Activated T-cell treated with anti-CD3 and anti-CD28 coated beads, Interleukin-2, amount 50 U/mL, for 4 hours (primary cell): ENCODE data around the gene TEKT1. TPM values are rescaled to one million over a fixed set of nuclear protein-coding genes. Genes with fewer than 3 reads are reported as not detected.
"Not testable (repeated sequence)": the region's sequence is repeated elsewhere in the genome, so short reads cannot be mapped to it uniquely, and the experiment has no call there.

Experiments used
- ATAC-seq, 2 donors: fragments of 200-7000 bp; cut with Tn5 transposase; one replicate each; pipeline ENCODE4 v1.10.0; 2021
- DNase-seq: peaks from one replicate; pipeline ENCODE4 v3.0.0-alpha.2; 2020
- H3K27me3 Mint-ChIP-seq: one replicate; pipeline ENCODE4 v1.8.0; 2021; ENCODE audit warnings: low read depth, mixed read lengths
- H3K36me3 Mint-ChIP-seq: one replicate; pipeline ENCODE4 v1.8.0; 2022; ENCODE audit warnings: mixed read lengths; ENCODE audit not compliant: insufficient read depth
- H3K4me1 Mint-ChIP-seq: one replicate; pipeline ENCODE4 v1.8.0; 2021; ENCODE audit warnings: low read depth, mixed read lengths
- H3K4me3 Mint-ChIP-seq: one replicate; pipeline ENCODE4 v1.8.0; 2021; ENCODE audit warnings: mild to moderate bottlenecking, moderate library complexity, mixed read lengths
- H3K9me3 Mint-ChIP-seq: one replicate; pipeline ENCODE4 v1.8.0; 2021; ENCODE audit warnings: mixed read lengths
- total RNA-seq, 3 donors: library from RNA; stranded (reverse); gene quantifications; one replicate each; pipeline ENCODE4 v1.2.1, GENCODE V29; 2021

Gene TEKT1
- total RNA-seq, 3 donors from 2014 or later, result not detected

DNA sequence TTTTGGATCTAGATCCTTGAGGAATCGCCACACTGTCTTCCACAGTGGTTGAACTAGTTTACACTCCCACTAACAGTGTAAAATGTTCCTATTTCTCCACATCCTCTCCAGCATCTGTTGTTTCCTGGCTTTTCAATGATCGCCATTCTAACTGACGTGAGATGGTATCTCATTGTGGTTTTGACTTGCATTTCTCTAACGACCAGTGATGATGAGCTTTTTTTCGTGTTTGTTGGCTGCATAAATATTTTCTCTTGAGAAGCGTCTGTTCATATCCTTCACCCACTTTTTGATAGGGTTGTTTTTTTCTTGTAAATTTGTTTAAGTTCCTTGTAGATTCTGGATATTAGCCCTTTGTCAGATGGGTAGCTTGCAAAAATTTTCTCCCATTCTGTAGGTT is 14.6 kb upstream of the TEKT1 start:
- not testable (repeated sequence) for H3K4me3 Mint-ChIP-seq, ATAC-seq, H3K36me3 Mint-ChIP-seq, H3K4me1 Mint-ChIP-seq, H3K9me3 Mint-ChIP-seq, DNase-seq
- H3K27me3 Mint-ChIP-seq, result peaks cover 38% of the 10 kb centered on the region

DNA sequence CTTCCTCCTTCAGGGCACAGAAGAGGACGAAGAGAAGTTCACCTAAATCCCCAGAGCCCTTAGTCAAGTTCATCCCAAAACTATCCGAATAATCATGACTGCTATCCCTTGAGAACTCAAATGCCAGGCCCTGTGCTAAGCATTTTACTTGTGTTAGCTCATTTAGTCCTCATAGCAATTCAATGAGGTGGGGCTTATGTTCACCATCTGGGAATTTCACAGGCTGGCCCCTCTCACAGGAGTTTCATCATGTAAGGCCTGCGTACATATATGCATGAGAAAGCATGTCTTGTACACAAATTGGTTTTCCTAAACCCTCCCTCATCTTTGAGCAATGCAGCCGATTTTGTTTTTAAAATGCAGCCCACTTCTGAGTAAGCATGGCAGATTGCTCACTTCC is 12.9 kb upstream of the TEKT1 start:
- H3K4me3 Mint-ChIP-seq, result not testable (repeated sequence)
- peaks cover 46% of the 10 kb centered on the region for H3K27me3 Mint-ChIP-seq

DNA sequence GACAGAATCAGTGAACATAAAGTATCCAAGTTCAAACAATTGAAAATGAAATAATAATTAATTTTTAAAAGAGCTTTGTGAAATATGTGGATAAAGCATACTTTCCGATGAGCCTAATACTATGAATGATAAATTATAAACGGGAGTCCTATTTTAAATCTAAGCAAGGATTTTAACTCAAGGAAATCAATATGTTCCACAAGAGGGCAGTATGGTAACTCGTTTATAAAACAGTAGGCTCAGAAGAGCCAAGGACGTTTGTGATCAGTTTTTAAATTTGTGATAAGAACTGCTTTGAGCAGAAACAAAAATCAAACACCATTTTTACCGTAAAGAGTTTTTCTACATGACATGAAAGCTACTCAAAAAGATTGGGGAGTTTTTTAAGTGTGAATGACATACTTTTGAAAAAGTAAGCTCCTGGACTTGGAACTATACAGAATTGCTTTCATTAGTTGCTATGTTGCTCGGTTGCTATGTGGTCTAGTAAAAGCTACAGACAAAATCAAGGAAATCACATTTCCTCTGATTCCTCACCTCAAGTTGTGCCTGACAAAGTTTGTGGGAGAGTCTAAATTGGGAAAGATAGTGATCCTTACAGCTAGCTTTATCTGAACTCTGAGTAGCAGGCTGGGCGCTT is 11.8 kb upstream of the TEKT1 start:
- H3K27me3 Mint-ChIP-seq, result peaks cover 48% of the 10 kb centered on the region
- H3K4me1 Mint-ChIP-seq, result peaks cover 2% of the 10 kb centered on the region
- DNase-seq (no peak), ATAC-seq (peak in 1 of 2 donors; percentile 41)
- no peaks in the 10 kb centered on the region for H3K36me3 Mint-ChIP-seq
- no peaks in the 10 kb centered on the region for H3K9me3 Mint-ChIP-seq
- no peak overlapping the region for H3K4me3 Mint-ChIP-seq

More for the DNA sequence above, 12.9 kb upstream of the TEKT1 start:
- not testable (repeated sequence) for H3K36me3 Mint-ChIP-seq, H3K4me1 Mint-ChIP-seq, ATAC-seq, DNase-seq, H3K9me3 Mint-ChIP-seq

DNA sequence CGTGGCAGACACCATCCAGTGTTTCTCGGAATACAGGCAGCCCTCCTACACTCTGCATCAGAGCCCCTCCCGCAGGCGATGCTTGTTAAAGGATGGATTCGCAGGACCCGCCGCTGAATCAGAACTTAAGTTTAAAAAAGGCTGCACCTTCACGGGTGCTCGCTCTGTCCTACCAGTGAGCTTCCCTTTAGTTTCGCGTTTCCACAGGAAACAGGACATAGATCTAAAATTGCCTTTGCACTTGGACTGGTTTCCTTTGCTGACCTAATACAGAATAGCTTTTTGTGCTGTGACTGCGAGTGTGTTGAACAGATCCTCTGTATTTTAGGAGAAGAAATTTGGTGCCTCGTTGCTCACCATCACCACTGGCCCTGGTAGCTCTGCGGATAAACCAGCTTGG is 10.2 kb upstream of the TEKT1 start:
- not testable (repeated sequence) for DNase-seq, H3K36me3 Mint-ChIP-seq, H3K4me3 Mint-ChIP-seq, ATAC-seq, H3K9me3 Mint-ChIP-seq, H3K4me1 Mint-ChIP-seq
- H3K27me3 Mint-ChIP-seq, result peaks cover 57% of the 10 kb centered on the region

DNA sequence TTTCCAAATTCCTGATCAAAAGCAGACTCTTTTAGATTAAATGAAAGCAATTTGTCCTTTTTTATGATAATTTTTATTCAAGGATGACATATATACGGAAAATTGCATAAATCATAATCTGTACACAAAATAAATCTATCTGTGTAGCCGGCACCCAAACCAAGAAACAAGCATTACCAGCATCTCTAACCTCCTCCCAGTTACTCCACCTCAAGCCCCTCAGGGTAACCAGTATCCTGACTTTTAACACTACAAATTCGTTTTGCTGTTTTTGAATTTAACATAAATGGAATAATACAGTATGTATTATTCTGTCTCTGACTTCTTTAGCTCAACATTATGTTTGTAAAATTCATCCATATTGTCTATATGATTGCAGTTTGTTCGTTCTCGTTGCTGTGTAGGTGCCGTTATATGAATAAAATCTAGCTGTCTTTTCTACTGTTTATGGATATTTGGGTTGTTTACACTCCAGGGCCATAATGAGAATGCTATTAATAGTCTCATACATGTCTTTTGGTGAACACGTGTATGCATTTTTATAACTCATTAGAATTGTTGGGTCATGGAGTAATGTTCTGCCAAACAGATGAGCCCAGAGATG is 1.0 kb downstream of the TEKT1 start:
- Mint-ChIP-seq H3K4me3 (no peak overlapping the region), H3K9me3 (no peaks in the 10 kb centered on the region), H3K4me1 (peaks cover 11% of the 10 kb centered on the region), H3K27me3 (peaks cover 55% of the 10 kb centered on the region), H3K36me3 (no peaks in the 10 kb centered on the region)
- ATAC-seq (no peak), DNase-seq (no peak)

DNA sequence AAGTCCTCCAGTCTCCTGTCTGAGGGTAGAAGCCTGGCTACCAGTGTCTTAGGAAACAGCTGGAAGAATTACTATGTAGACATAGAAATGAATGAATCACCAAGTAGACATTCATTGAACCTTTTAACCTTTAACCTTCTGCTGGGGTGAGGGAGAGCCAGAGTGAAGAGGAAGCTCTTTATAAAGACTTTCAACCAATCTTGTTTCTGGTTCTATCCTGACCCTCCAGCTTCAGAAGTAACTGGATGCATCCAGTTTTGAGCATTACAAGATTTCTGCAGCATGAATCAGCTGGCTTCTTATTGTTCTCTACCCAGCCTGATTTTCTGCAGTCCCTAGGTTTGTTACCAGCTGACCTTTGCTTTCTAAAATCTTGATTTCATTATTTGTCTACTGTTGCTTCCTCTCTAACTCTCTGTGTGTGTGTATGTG is 8.5 kb downstream of the TEKT1 start:
- ATAC-seq, result no peak
- Mint-ChIP-seq H3K4me3 (no peak overlapping the region), H3K4me1 (no peaks in the 10 kb centered on the region), H3K9me3 (peaks cover 3% of the 10 kb centered on the region), H3K36me3 (no peaks in the 10 kb centered on the region), H3K27me3 (peaks cover 32% of the 10 kb centered on the region)
- no peak for DNase-seq

DNA sequence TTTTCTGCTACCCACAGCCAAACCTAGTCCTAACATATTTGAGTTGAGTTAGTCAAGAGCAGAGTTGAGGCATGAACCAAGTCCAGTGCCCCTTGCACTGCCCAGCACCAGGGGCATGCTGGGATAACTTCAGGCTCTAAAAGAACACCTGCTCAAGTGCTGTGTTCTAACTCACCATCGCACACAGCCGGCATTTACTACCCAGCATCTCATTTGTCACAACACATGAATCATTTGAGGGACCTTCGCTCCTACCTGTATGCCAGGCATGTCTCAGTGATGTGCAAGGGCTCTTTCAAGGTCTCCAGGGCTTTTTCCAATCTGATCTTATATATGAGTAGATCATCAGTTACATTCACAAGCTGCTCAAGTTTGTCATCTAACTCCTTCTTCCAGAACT is 12.6 kb downstream of the TEKT1 start:
- H3K9me3 Mint-ChIP-seq, result peaks cover 3% of the 10 kb centered on the region
- H3K27me3 Mint-ChIP-seq, result peaks cover 34% of the 10 kb centered on the region
- no peaks in the 10 kb centered on the region for H3K4me1 Mint-ChIP-seq
- DNase-seq (no peak), ATAC-seq (no peak)
- no peak overlapping the region for H3K4me3 Mint-ChIP-seq
- no peaks in the 10 kb centered on the region for H3K36me3 Mint-ChIP-seq

DNA sequence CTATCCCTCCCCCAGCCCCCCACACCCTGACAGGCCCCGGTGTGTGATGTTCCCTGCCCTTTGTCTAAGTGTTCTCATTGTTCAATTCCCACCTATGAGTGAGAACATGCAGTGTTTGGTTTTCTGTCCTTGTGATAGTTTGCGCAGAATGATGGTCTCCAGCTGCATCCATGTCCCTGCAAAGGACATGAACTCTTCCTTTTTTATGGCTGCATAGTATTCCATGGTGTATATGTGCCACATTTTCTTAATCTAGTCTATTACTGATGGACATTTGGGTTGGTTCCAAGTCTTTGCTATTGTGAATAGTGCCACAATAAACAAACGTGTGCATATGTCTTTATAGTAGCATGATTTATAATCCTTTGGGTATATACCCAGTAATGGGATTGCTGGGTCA is 15.2 kb downstream of the TEKT1 start:
- peaks cover 40% of the 10 kb centered on the region for H3K27me3 Mint-ChIP-seq
- H3K9me3 Mint-ChIP-seq, ATAC-seq, DNase-seq, H3K4me3 Mint-ChIP-seq, H3K4me1 Mint-ChIP-seq, H3K36me3 Mint-ChIP-seq: not testable (repeated sequence)

DNA sequence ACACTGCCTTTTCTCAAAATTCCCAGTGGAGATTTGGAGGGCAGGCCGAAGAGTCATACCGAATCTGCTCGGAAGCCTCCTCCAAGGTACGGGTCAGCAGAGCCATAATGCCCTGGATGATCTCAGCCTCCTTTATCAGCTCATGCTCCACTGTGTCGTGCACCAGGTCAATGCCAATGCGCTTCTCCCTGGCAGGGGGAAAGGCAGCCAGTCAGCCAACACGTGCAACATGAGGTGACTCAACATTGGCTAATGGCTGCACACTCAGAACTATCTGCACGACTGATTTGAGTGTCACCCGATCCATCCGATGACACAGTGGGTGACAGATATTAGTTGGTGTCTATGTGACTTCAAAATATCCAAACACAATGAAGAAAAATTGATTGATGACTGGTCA is 15.8 kb downstream of the TEKT1 start:
- Mint-ChIP-seq H3K4me1 (no peaks in the 10 kb centered on the region), H3K27me3 (peaks cover 39% of the 10 kb centered on the region), H3K36me3 (no peaks in the 10 kb centered on the region), H3K9me3 (peaks cover 3% of the 10 kb centered on the region), H3K4me3 (no peak overlapping the region)
- ATAC-seq, result no peak
- DNase-seq, result no peak

DNA sequence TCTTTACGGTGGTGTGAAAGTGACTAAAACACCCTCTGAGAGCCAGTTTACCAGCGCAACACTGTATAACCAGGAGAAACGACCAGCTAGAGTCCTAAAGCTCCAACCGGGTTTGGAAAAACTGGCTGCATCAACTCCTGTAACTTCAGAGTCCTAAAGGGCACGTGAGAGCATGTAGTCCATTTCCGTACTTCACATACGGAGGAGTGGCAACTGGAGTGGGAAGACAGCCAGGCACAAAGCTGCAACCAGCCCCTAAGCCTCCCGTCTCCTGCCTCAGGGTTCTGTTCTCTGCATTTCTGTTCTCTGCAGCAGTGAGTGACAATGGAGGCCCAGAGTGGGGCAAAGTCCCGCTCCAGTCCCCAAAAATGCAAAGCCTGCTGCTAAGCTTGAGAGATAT is 19.2 kb downstream of the TEKT1 start:
- ATAC-seq (no peak), DNase-seq (no peak)
- no peaks in the 10 kb centered on the region for H3K4me1 Mint-ChIP-seq
- H3K36me3 Mint-ChIP-seq, result no peaks in the 10 kb centered on the region
- peaks cover 38% of the 10 kb centered on the region for H3K27me3 Mint-ChIP-seq
- H3K4me3 Mint-ChIP-seq, result no peak overlapping the region
- H3K9me3 Mint-ChIP-seq, result no peaks in the 10 kb centered on the region

DNA sequence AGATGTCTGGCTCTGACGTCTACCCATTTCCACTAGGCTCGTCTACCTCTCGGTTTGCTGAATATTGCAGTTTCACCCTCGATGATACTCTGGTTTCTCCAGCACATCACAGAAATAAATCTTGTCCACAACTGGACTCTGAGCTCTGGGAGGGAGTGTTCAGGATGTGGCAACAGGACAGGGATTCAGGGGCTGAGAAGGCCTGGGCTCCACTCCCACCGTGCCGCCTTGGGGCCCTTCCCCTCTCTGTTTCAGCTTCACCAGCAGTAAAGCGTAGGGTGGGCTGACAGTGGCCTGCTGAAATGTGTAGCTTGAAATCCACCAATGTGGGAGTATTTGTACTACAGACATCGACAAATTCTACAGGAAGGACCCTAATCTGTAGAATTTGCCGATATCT is 20.0 kb downstream of the TEKT1 start:
- no peaks in the 10 kb centered on the region for H3K9me3 Mint-ChIP-seq

DNA sequence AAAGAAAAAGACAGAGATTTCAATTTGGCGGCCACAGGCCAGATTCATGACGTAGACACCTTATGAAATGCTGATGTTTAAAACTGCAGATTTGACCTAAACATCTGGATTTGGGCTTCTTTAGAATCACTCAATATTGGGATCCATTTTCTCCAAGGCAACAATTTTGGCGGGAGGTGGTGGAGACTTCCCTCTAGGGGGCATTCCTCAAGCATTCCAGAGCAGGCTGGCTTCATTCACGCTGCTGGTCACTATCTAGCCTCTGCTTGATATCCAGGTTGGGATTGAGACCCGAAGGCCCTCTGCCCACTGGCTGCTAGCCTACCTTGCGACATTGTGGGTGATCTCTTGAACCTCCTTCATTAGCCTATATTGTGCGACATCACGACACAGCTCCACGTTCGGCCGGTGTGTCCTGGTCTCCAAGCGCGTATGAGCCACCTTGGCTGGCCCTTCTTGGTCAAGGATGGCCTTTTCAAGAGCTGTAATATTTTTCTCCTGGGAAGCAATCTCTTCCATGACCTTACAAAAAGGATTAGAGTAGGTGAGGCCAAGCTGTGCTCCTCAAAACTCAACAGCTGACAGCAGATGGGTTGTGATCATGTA is 31.0 kb downstream of the TEKT1 start:
- no peaks in the 10 kb centered on the region for H3K27me3 Mint-ChIP-seq
- no peaks in the 10 kb centered on the region for H3K36me3 Mint-ChIP-seq
- DNase-seq, result no peak
- no peaks in the 10 kb centered on the region for H3K9me3 Mint-ChIP-seq
- ATAC-seq, result peak in 1 of 2 donors; percentile 40
- H3K4me3 Mint-ChIP-seq, result no peak overlapping the region
- H3K4me1 Mint-ChIP-seq, result no peaks in the 10 kb centered on the region

More for the DNA sequence above, 20.0 kb downstream of the TEKT1 start:
- no peak for ATAC-seq
- Mint-ChIP-seq H3K36me3 (no peaks in the 10 kb centered on the region), H3K4me1 (no peaks in the 10 kb centered on the region), H3K4me3 (no peak overlapping the region), H3K27me3 (peaks cover 38% of the 10 kb centered on the region)
- DNase-seq, result no peak

DNA sequence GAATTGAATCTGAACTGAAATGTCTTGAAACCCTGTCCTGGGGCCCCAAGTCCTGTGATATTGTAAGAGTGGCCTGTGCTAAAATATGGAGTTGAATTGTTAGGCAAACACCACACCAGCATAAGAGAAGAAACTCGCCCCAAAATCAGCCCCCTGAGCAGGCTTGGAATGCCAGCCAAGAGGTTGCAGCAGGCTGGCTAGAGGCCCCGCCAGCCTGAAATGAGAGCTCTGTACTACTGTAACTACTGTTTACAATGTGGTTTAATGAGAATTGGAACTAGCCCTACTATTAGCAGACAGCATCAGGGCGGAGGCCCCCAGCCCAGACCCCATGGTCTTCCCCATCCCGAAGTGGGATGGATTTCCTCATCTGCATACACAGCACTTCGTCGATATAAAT is 31.8 kb downstream of the TEKT1 start:
- DNase-seq (no peak), ATAC-seq (no peak)
- no peaks in the 10 kb centered on the region for H3K9me3 Mint-ChIP-seq
- no peaks in the 10 kb centered on the region for H3K36me3 Mint-ChIP-seq
- no peaks in the 10 kb centered on the region for H3K4me1 Mint-ChIP-seq
- no peak overlapping the region for H3K4me3 Mint-ChIP-seq
- no peaks in the 10 kb centered on the region for H3K27me3 Mint-ChIP-seq

DNA sequence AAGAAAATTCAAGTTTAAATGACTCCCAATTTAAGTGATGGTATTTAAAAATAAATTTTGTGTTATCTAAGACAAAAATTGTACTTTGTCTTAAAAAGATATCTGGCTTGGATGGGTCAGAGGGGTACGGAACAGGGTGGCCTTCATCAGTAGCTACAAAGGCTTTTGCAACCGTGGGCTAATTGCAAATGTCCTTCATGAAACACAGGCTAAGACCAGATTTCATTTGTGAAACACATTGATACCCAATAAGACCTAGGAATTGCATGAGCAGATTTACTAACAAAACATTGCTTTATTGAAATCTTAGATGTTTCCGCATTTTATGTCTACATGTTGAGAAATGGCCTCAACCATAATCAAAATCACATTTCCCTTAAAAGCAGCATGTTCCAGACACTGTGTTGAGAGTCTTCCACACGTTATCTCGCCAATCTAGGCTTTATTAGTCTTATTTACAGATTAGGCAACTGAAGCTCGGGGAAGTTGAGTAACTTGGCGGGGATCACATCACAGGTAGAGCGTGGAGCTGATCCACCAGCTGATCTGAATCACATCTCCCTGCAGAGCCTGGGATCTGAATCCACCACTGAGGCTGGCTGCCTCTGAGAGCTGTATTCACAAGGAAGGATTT is 33.7 kb downstream of the TEKT1 start:
- Mint-ChIP-seq H3K4me3 (no peak overlapping the region), H3K4me1 (no peaks in the 10 kb centered on the region), H3K9me3 (no peaks in the 10 kb centered on the region), H3K36me3 (no peaks in the 10 kb centered on the region), H3K27me3 (peaks cover 2% of the 10 kb centered on the region)
- DNase-seq, result no peak
- no peak for ATAC-seq
